ENCODE results near the gene ST8SIA5. TPM values are rescaled to one million over a fixed set of nuclear protein-coding genes. Genes with fewer than 3 reads are reported as not detected.

ST8SIA5 gene
- total and polyA plus RNA-seq, 9 of the 15 experiments (the other 6 are each of a cell fraction or from before 2014, with no cell fraction given), result 0.03 to 0.33 (median 0.06) TPM; not detected in 5

GRCh38 chr18:46711444-46711863 is 45.4 kb downstream of the ST8SIA5 start (continued):
- TF ChIP-seq ATF3 (IDR thresholded peaks at IDR 0.05) (peak; percentile 72), ATF3 (CRISPR knock-in tag; conservative IDR thresholded peaks at IDR 0.05) (no peak; the same call in 1 of the 2 replicates), KLF10 (CRISPR knock-in tag; IDR thresholded peaks at IDR 0.05) (no peak), LCOR (CRISPR knock-in tag; IDR thresholded peaks at IDR 0.05) (no peak), SMAD4 (CRISPR knock-in tag; conservative IDR thresholded peaks at IDR 0.05) (peak; percentile 98), RBM39 (optimal IDR thresholded peaks at IDR 0.05; ENCODE audit: low read depth, low read length) (no peak), JUND (IDR thresholded peaks at IDR 0.05; ENCODE audit: borderline replicate concordance, low read depth, low read length) (peak; percentile 69), JUND (tag; IDR thresholded peaks at IDR 0.05; ENCODE audit: borderline replicate concordance, low read depth, low read length) (peak; percentile 65; the same call in 1 of the 3 replicates), ZNF324 (CRISPR knock-in tag; IDR thresholded peaks at IDR 0.05) (no peak), ZFP91 (CRISPR knock-in tag; IDR thresholded peaks at IDR 0.05) (no peak), CC2D1A (IDR thresholded peaks at IDR 0.05) (peak; percentile 19; the same call in 1 of the 2 replicates), ZBTB17 (CRISPR knock-in tag; IDR thresholded peaks at IDR 0.05) (no peak), GMEB1 (CRISPR knock-in tag; IDR thresholded peaks at IDR 0.05) (no peak), YY1 (IDR thresholded peaks at IDR 0.05; ENCODE audit: borderline replicate concordance in 1 of 3, control insufficient read depth in 1 of 3, extremely low read depth in 1 of 3, insufficient read depth in 3 of 3, insufficient read length in 1 of 3, insufficient replicate concordance in 2 of 3, low read depth in 1 of 3, low read length in 2 of 3) (peak in 1 of 3 experiments; percentile 40), NFIC (IDR thresholded peaks at IDR 0.05) (peak; percentile 73), CBFA2T2 (conservative IDR thresholded peaks at IDR 0.05) (peak; percentile 91), MEF2A (IDR thresholded peaks at IDR 0.05; ENCODE audit: control insufficient read depth, low read depth, low read length) (peak; percentile 99), TFAM (CRISPR knock-in tag; conservative IDR thresholded peaks at IDR 0.05) (no peak), ZNF133 (CRISPR knock-in tag; IDR thresholded peaks at IDR 0.05) (no peak), ZBTB2 (IDR thresholded peaks at IDR 0.05) (no peak), DNMT1 (IDR thresholded peaks at IDR 0.05) (no peak)
- TF ChIP-seq, protein P1, sequence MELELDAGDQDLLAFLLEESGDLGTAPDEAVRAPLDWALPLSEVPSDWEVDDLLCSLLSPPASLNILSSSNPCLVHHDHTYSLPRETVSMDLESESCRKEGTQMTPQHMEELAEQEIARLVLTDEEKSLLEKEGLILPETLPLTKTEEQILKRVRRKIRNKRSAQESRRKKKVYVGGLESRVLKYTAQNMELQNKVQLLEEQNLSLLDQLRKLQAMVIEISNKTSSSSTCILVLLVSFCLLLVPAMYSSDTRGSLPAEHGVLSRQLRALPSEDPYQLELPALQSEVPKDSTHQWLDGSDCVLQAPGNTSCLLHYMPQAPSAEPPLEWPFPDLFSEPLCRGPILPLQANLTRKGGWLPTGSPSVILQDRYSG (tag; conservative IDR thresholded peaks at IDR 0.05; ENCODE audit: low read depth), result no peak
